ENCODE data around the gene BCL11A. TPM values are rescaled to one million over a fixed set of nuclear protein-coding genes. Genes with fewer than 3 reads are reported as not detected.

BCL11A gene
- polyA plus RNA-seq, 1 donor from 2014 or later = 44.0 TPM

GRCh38 chr2:60552078-60552850 is 1.2 kb downstream of the BCL11A start:
- H3K4me2 ChIP-seq (ENCODE audit: low read length) = peak overlapping the region; percentile 60
- no peak overlapping the region for H2AFZ ChIP-seq (ENCODE audit: low read depth, low read length)
- peaks cover 29% of the 10 kb centered on the region for H3K27me3 ChIP-seq (ENCODE audit: insufficient read depth, low read depth, low read length)
- peak overlapping the region; percentile 98 for H3K9ac ChIP-seq (ENCODE audit: low read length)
- H3K27ac ChIP-seq (ENCODE audit: low read length) = peak overlapping the region; percentile 95
- no peaks in the 10 kb centered on the region for H3K36me3 ChIP-seq (ENCODE audit: insufficient read depth, low read length)
- H3K9me3 ChIP-seq (ENCODE audit: low read length) = no peaks in the 10 kb centered on the region
- TF ChIP-seq, protein P1, sequence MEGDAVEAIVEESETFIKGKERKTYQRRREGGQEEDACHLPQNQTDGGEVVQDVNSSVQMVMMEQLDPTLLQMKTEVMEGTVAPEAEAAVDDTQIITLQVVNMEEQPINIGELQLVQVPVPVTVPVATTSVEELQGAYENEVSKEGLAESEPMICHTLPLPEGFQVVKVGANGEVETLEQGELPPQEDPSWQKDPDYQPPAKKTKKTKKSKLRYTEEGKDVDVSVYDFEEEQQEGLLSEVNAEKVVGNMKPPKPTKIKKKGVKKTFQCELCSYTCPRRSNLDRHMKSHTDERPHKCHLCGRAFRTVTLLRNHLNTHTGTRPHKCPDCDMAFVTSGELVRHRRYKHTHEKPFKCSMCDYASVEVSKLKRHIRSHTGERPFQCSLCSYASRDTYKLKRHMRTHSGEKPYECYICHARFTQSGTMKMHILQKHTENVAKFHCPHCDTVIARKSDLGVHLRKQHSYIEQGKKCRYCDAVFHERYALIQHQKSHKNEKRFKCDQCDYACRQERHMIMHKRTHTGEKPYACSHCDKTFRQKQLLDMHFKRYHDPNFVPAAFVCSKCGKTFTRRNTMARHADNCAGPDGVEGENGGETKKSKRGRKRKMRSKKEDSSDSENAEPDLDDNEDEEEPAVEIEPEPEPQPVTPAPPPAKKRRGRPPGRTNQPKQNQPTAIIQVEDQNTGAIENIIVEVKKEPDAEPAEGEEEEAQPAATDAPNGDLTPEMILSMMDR (IDR thresholded peaks at IDR 0.05; ENCODE audit: poor library complexity, severe bottlenecking) = no peak
- no peak for TF ChIP-seq MXI1 (conservative IDR thresholded peaks at IDR 0.05; ENCODE audit: poor library complexity, severe bottlenecking)
- no peak for TF ChIP-seq RAD21 (conservative IDR thresholded peaks at IDR 0.05)
- TF ChIP-seq TAF1 (IDR thresholded peaks at IDR 0.05; ENCODE audit: low read depth) = peak; percentile 30
- TF ChIP-seq POLR2AphosphoS5 (IDR thresholded peaks at IDR 0.05) = peak; percentile 37
- TF ChIP-seq SMC3 (conservative IDR thresholded peaks at IDR 0.05; ENCODE audit: poor library complexity) = no peak
- no peak for TF ChIP-seq EZH2 (IDR thresholded peaks at IDR 0.05; ENCODE audit: borderline replicate concordance, insufficient read depth, low read length, poor library complexity, severe bottlenecking)
- no peak for TF ChIP-seq EP300 (conservative IDR thresholded peaks at IDR 0.05; ENCODE audit: poor library complexity, severe bottlenecking)
- TF ChIP-seq REST (IDR thresholded peaks at IDR 0.05; ENCODE audit: borderline replicate concordance) = peak; percentile 54
- H3K79me2 ChIP-seq (replicated peaks; ENCODE audit: insufficient read depth, low read length) = peaks cover 62% of the 10 kb centered on the region
- peaks cover 6% of the 10 kb centered on the region for H3F3A ChIP-seq (ENCODE audit: insufficient read depth, low read length, poor library complexity, severe bottlenecking)
- H4K20me1 ChIP-seq (ENCODE audit: insufficient read depth) = no peaks in the 10 kb centered on the region
- no peaks in the 10 kb centered on the region for H3K9me2 ChIP-seq (ENCODE audit: insufficient read depth, low read length)
- peak overlapping the region; percentile 93 for H3K4me3 ChIP-seq (ENCODE audit: low read length)

DNA sequence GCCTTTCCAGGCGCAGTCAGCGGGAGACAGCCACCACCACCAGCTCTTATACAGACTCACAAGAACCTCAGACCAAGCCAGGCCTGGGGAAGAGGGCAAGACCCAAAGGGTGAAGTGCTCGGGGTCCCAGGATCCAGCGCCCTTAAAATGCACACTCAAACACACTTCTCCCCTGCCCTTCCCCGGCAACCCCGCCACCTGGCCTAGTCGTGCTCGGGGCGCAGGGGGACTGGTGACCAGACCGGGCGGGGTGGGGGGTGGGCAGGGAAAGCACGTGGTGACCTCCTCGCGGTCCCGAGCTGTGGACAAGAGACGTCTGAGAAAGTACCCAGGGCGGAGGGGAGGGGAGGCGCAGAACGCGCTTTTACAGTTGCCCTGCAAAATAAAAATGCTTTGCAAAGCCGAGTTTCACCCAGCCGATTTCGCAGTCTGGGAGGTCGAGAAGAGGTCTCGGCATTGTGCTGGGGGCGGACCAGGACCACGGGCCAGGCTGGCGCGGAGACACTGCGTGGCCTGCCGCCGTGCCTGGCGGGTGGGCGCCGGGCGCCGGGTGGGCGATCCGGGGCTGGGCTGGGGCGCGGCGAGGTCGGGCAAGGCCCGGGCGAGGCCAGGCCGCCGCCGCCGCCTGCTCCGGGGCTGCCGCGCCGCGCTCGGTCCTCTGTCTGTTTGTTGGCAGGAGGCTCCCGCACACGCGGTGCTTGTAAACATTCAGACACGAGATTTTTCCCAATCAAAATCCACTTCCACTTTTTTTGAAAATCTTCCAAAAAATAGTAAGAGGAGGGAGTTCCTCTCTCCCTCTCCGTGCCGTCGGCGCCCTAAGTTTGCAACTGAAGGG is 2.0 kb downstream of the BCL11A start:
- Histone ChIP-seq H3K9ac (ENCODE audit: low read length) (peak overlapping the region; percentile 98), H3K4me3 (ENCODE audit: low read length) (peak overlapping the region; percentile 93), H3K4me2 (ENCODE audit: low read length) (peak overlapping the region; percentile 63), H3K27ac (ENCODE audit: low read length) (peak overlapping the region; percentile 95), H3F3A (ENCODE audit: insufficient read depth, low read length, poor library complexity, severe bottlenecking) (peaks cover 6% of the 10 kb centered on the region), H3K9me3 (ENCODE audit: low read length) (no peaks in the 10 kb centered on the region), H3K27me3 (ENCODE audit: insufficient read depth, low read depth, low read length) (peaks cover 21% of the 10 kb centered on the region), H3K36me3 (ENCODE audit: insufficient read depth, low read length) (no peaks in the 10 kb centered on the region), H3K9me2 (ENCODE audit: insufficient read depth, low read length) (no peaks in the 10 kb centered on the region), H3K79me2 (replicated peaks; ENCODE audit: insufficient read depth, low read length) (peaks cover 70% of the 10 kb centered on the region), H2AFZ (ENCODE audit: low read depth, low read length) (no peak overlapping the region), H4K20me1 (ENCODE audit: insufficient read depth) (no peaks in the 10 kb centered on the region)
- no peak for TF ChIP-seq EP300 (conservative IDR thresholded peaks at IDR 0.05; ENCODE audit: poor library complexity, severe bottlenecking)
- peak; percentile 17 for TF ChIP-seq POLR2AphosphoS5 (IDR thresholded peaks at IDR 0.05)
- TF ChIP-seq MXI1 (conservative IDR thresholded peaks at IDR 0.05; ENCODE audit: poor library complexity, severe bottlenecking) = peak; percentile 28
- peak; percentile 38 for TF ChIP-seq REST (IDR thresholded peaks at IDR 0.05; ENCODE audit: borderline replicate concordance)
- no peak for TF ChIP-seq TAF1 (IDR thresholded peaks at IDR 0.05; ENCODE audit: low read depth)
